ENCODE results near the gene MVB12B.

MVB12B gene

GRCh38 chr9:126453156-126453963, 126.7 kb downstream of the MVB12B start:
- DNase-seq (ENCODE audit: low read depth in 2 of 2): no peak

- DNase-seq (ENCODE audit: low read depth in 2 of 2): no peak
Measured at GRCh38 chr9:126454215-126454614, 127.6 kb downstream of the MVB12B start.

- DNase-seq (ENCODE audit: low read depth in 2 of 2): no peak
Measured at GRCh38 chr9:126454795-126455194, 128.2 kb downstream of the MVB12B start.

- DNase-seq (ENCODE audit: low read depth in 2 of 2): no peak
Measured at GRCh38 chr9:126456441-126457174, 130.0 kb downstream of the MVB12B start.

- no peak for DNase-seq (ENCODE audit: low read depth in 2 of 2)
Measured at GRCh38 chr9:126457175-126457547, 130.5 kb downstream of the MVB12B start.

GRCh38 chr9:126457890-126458289, 131.3 kb downstream of the MVB12B start:
- no peak for DNase-seq (ENCODE audit: low read depth in 2 of 2)

- DNase-seq (ENCODE audit: low read depth in 2 of 2): no peak
Measured at GRCh38 chr9:126459126-126459525, 132.5 kb downstream of the MVB12B start.

GRCh38 chr9:126459546-126459945, 132.9 kb downstream of the MVB12B start:
- DNase-seq (ENCODE audit: low read depth in 2 of 2): no peak

- DNase-seq (ENCODE audit: low read depth in 2 of 2): no peak
Measured at GRCh38 chr9:126459965-126460843, 133.6 kb downstream of the MVB12B start.

- no peak for DNase-seq (ENCODE audit: low read depth in 2 of 2)
Measured at GRCh38 chr9:126461029-126461428, 134.4 kb downstream of the MVB12B start.

GRCh38 chr9:126461608-126462007, 135.0 kb downstream of the MVB12B start:
- DNase-seq (ENCODE audit: low read depth in 2 of 2): no peak

- DNase-seq (ENCODE audit: low read depth in 2 of 2): no peak
Measured at GRCh38 chr9:126462617-126463016, 136.0 kb downstream of the MVB12B start.

GRCh38 chr9:126463426-126463825, 136.8 kb downstream of the MVB12B start:
- no peak for DNase-seq (ENCODE audit: low read depth in 2 of 2)

- DNase-seq (ENCODE audit: low read depth in 2 of 2): no peak
Measured at GRCh38 chr9:126464694-126465441, 138.2 kb downstream of the MVB12B start.

- no peak for DNase-seq (ENCODE audit: low read depth in 2 of 2)
Measured at GRCh38 chr9:126465977-126466376, 139.3 kb downstream of the MVB12B start.

GRCh38 chr9:126468141-126468825, 141.7 kb downstream of the MVB12B start:
- DNase-seq (ENCODE audit: low read depth in 2 of 2): no peak

GRCh38 chr9:126470241-126470993, 143.8 kb downstream of the MVB12B start:
- no peak for DNase-seq (ENCODE audit: low read depth in 2 of 2)

GRCh38 chr9:126471084-126471624, 144.5 kb downstream of the MVB12B start:
- DNase-seq (ENCODE audit: low read depth in 2 of 2): peak; percentile 54 to 58

- DNase-seq (ENCODE audit: low read depth in 2 of 2): no peak
Measured at GRCh38 chr9:126472198-126472947, 145.7 kb downstream of the MVB12B start.
